ENCODE measurements around the gene MEF2B.
A peak's percentile ranks its signal among the peaks of the same experiment; 100 is the strongest.
"Not testable (repeated sequence)": the region's sequence is repeated elsewhere in the genome, so short reads cannot be mapped to it uniquely, and the experiment has no call there.

MEF2B gene

DNA sequence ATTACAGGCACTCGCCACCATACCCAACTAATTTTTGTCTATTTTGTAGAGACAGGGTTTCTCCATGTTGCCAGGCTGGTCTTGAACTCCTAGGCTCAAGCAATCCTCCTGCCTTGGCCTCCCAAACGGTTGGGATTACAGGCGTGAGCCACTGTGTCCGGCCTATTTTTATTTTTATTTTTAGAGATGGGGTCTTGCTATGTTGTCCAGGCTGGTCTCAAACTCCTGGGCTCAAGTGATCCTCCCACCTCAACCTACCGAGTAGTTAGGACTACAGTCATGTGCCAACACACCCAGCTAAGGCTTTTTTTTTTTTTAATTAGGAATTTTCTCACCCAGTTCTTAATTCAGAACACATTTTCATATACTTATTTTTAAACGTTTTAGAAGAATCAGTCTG lies 34.4 kb downstream of the MEF2B start:
- H3K9me3 ChIP-seq (ENCODE audit: low read length); H3K36me3 ChIP-seq (ENCODE audit: insufficient read depth, low read length); H3K9ac ChIP-seq (ENCODE audit: low read length); H3K27ac ChIP-seq (ENCODE audit: low read depth, low read length); H3K4me3 ChIP-seq (ENCODE audit: low read depth in 1 of 2, low read length in 2 of 2); H3K27me3 ChIP-seq (ENCODE audit: control insufficient read depth in 1 of 2, insufficient read depth in 2 of 2, low read length in 2 of 2): not testable (repeated sequence)
- H3K4me1 ChIP-seq (ENCODE audit: insufficient read depth, low read length): peaks cover 14% of the 10 kb centered on the region

- peaks cover 14% of the 10 kb centered on the region for H3K4me1 ChIP-seq (ENCODE audit: insufficient read depth, low read length)
- no peaks in the 10 kb centered on the region for H3K27me3 ChIP-seq (ENCODE audit: control insufficient read depth in 1 of 2, insufficient read depth in 2 of 2, low read length in 2 of 2)
- no peak overlapping the region for H3K27ac ChIP-seq (ENCODE audit: low read depth, low read length)
- H3K9me3 ChIP-seq (ENCODE audit: low read length): peaks cover 8% of the 10 kb centered on the region
- no peak overlapping the region for H3K9ac ChIP-seq (ENCODE audit: low read length)
- H3K4me3 ChIP-seq (ENCODE audit: low read depth in 1 of 2, low read length in 2 of 2): no peak overlapping the region
- H3K36me3 ChIP-seq (ENCODE audit: insufficient read depth, low read length): peaks cover 7% of the 10 kb centered on the region
Observed at GRCh38 chr19:19134687-19135158, 35.3 kb downstream of the MEF2B start.

DNA sequence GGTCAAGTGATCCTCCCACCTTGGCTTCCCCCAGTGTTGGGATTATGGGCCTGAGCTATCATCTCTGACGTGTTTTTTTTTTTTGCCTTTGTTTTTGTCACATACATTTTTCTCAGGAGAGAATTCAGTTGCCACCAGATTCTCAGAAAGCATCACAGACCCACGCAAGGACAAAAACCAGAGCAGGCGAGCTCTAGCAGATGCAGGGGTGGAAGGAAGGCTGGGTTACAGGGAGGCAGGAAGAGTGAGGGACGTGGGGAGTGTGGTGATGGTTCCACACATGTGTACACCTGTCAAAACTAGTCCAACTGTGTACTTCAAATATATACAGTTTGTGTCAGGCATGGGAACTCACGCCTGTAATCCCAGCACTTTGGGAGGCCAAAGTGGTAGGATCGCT lies 36.1 kb downstream of the MEF2B start:
- Histone ChIP-seq H3K4me1 (ENCODE audit: insufficient read depth, low read length) (peaks cover 14% of the 10 kb centered on the region), H3K9ac (ENCODE audit: low read length) (no peak overlapping the region), H3K9me3 (ENCODE audit: low read length) (peaks cover 8% of the 10 kb centered on the region), H3K36me3 (ENCODE audit: insufficient read depth, low read length) (peaks cover 7% of the 10 kb centered on the region), H3K4me3 (ENCODE audit: low read depth in 1 of 2, low read length in 2 of 2) (no peak overlapping the region), H3K27me3 (ENCODE audit: control insufficient read depth in 1 of 2, insufficient read depth in 2 of 2, low read length in 2 of 2) (no peaks in the 10 kb centered on the region), H3K27ac (ENCODE audit: low read depth, low read length) (no peak overlapping the region)

DNA sequence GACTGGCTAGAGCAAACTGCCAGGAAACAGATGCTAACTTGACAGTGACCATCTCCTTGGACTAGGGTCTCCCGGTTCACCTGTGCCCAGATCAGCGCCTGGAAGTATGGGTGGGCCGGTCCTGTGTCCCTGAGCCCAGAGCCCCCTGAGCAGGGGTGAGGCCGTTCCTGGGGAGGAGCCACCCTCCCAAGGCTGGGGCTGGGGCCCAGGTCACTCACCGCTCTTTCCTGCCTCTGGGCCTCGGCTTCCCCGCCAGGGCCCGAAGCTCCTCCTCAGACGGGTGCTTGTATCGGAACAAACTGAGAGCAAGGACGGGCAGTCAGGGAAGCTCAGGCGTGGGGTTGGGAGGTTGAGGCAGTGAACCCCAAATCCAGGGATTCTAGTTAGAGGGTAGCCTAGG lies 37.2 kb downstream of the MEF2B start:
- H3K9ac ChIP-seq (ENCODE audit: low read length): no peak overlapping the region
- H3K4me1 ChIP-seq (ENCODE audit: insufficient read depth, low read length): peaks cover 14% of the 10 kb centered on the region
- H3K36me3 ChIP-seq (ENCODE audit: insufficient read depth, low read length): peaks cover 7% of the 10 kb centered on the region
- H3K27me3 ChIP-seq (ENCODE audit: control insufficient read depth in 1 of 2, insufficient read depth in 2 of 2, low read length in 2 of 2): no peaks in the 10 kb centered on the region
- no peak overlapping the region for H3K4me3 ChIP-seq (ENCODE audit: low read depth in 1 of 2, low read length in 2 of 2)
- H3K9me3 ChIP-seq (ENCODE audit: low read length): peaks cover 8% of the 10 kb centered on the region
- no peak overlapping the region for H3K27ac ChIP-seq (ENCODE audit: low read depth, low read length)

DNA sequence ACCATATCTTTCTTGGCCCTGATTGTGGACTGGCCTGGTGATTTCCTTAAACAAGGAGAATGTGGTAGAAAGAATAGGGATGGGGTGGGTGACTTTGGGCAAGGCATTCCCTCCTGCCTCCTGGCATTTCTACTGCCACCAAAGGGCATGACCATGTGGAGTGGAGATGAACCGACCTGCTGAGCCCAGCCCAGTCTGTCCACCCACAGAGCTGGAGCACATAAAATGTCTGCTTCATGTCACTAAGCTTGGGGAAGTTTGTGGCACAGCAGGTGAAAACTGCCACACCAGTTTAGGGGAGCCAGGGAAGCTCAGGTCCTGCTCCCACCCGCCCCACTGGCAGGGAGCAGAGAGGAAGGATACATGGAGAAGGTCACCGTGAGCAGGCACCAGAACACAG lies 38.1 kb downstream of the MEF2B start:
- Histone ChIP-seq H3K9ac (ENCODE audit: low read length) (no peak overlapping the region), H3K4me1 (ENCODE audit: insufficient read depth, low read length) (peaks cover 7% of the 10 kb centered on the region), H3K36me3 (ENCODE audit: insufficient read depth, low read length) (peaks cover 7% of the 10 kb centered on the region), H3K27me3 (ENCODE audit: control insufficient read depth in 1 of 2, insufficient read depth in 2 of 2, low read length in 2 of 2) (no peaks in the 10 kb centered on the region), H3K4me3 (ENCODE audit: low read depth in 1 of 2, low read length in 2 of 2) (no peak overlapping the region), H3K27ac (ENCODE audit: low read depth, low read length) (no peak overlapping the region), H3K9me3 (ENCODE audit: low read length) (peaks cover 8% of the 10 kb centered on the region)

- Histone ChIP-seq H3K27ac (ENCODE audit: low read depth, low read length) (no peak overlapping the region), H3K27me3 (ENCODE audit: control insufficient read depth in 1 of 2, insufficient read depth in 2 of 2, low read length in 2 of 2) (no peaks in the 10 kb centered on the region), H3K9me3 (ENCODE audit: low read length) (no peaks in the 10 kb centered on the region), H3K4me1 (ENCODE audit: insufficient read depth, low read length) (no peaks in the 10 kb centered on the region), H3K4me3 (ENCODE audit: low read depth in 1 of 2, low read length in 2 of 2) (no peak overlapping the region), H3K9ac (ENCODE audit: low read length) (no peak overlapping the region), H3K36me3 (ENCODE audit: insufficient read depth, low read length) (no peaks in the 10 kb centered on the region)
Observed at GRCh38 chr19:19126102-19126501, 44.0 kb downstream of the MEF2B start.

- Histone ChIP-seq H3K36me3 (ENCODE audit: insufficient read depth, low read length) (no peaks in the 10 kb centered on the region), H3K4me3 (ENCODE audit: low read depth in 1 of 2, low read length in 2 of 2) (no peak overlapping the region), H3K9me3 (ENCODE audit: low read length) (no peaks in the 10 kb centered on the region), H3K4me1 (ENCODE audit: insufficient read depth, low read length) (peaks cover 4% of the 10 kb centered on the region), H3K9ac (ENCODE audit: low read length) (no peak overlapping the region), H3K27ac (ENCODE audit: low read depth, low read length) (no peak overlapping the region), H3K27me3 (ENCODE audit: control insufficient read depth in 1 of 2, insufficient read depth in 2 of 2, low read length in 2 of 2) (no peaks in the 10 kb centered on the region)
Observed at GRCh38 chr19:19123386-19123785, 46.7 kb downstream of the MEF2B start.

- no peak overlapping the region for H3K9ac ChIP-seq (ENCODE audit: low read length)
- H3K4me3 ChIP-seq (ENCODE audit: low read depth in 1 of 2, low read length in 2 of 2): no peak overlapping the region
- H3K27me3 ChIP-seq (ENCODE audit: control insufficient read depth in 1 of 2, insufficient read depth in 2 of 2, low read length in 2 of 2): no peaks in the 10 kb centered on the region
- no peaks in the 10 kb centered on the region for H3K36me3 ChIP-seq (ENCODE audit: insufficient read depth, low read length)
- peaks cover 4% of the 10 kb centered on the region for H3K4me1 ChIP-seq (ENCODE audit: insufficient read depth, low read length)
- H3K9me3 ChIP-seq (ENCODE audit: low read length): no peaks in the 10 kb centered on the region
- no peak overlapping the region for H3K27ac ChIP-seq (ENCODE audit: low read depth, low read length)
Observed at GRCh38 chr19:19122902-19123301, 47.2 kb downstream of the MEF2B start.

DNA sequence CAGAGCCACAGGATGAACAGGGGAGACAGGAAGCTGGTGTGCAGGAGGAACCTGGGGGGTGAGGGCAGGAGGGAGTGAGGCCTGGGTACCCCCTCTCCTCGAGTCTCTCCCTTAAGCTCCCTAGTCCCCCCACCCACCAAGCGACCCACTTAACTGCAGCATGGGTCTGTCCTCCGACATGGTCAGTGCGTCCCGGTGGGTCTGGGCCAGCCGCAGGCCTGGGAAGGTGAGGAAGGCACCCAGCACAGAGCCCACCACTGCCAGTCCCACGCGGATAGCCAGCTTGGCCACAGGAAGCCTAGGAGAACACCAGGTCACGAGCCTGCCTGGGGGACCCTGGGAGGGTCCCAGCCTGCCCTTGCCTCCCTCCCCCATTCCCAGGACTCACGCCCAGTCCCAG lies 48.7 kb downstream of the MEF2B start:
- H3K4me1 ChIP-seq (ENCODE audit: insufficient read depth, low read length): peaks cover 4% of the 10 kb centered on the region
- no peak overlapping the region for H3K4me3 ChIP-seq (ENCODE audit: low read depth in 1 of 2, low read length in 2 of 2)
- H3K27me3 ChIP-seq (ENCODE audit: control insufficient read depth in 1 of 2, insufficient read depth in 2 of 2, low read length in 2 of 2): no peaks in the 10 kb centered on the region
- H3K9ac ChIP-seq (ENCODE audit: low read length): no peak overlapping the region
- H3K27ac ChIP-seq (ENCODE audit: low read depth, low read length): no peak overlapping the region
- no peaks in the 10 kb centered on the region for H3K36me3 ChIP-seq (ENCODE audit: insufficient read depth, low read length)
- no peaks in the 10 kb centered on the region for H3K9me3 ChIP-seq (ENCODE audit: low read length)

DNA sequence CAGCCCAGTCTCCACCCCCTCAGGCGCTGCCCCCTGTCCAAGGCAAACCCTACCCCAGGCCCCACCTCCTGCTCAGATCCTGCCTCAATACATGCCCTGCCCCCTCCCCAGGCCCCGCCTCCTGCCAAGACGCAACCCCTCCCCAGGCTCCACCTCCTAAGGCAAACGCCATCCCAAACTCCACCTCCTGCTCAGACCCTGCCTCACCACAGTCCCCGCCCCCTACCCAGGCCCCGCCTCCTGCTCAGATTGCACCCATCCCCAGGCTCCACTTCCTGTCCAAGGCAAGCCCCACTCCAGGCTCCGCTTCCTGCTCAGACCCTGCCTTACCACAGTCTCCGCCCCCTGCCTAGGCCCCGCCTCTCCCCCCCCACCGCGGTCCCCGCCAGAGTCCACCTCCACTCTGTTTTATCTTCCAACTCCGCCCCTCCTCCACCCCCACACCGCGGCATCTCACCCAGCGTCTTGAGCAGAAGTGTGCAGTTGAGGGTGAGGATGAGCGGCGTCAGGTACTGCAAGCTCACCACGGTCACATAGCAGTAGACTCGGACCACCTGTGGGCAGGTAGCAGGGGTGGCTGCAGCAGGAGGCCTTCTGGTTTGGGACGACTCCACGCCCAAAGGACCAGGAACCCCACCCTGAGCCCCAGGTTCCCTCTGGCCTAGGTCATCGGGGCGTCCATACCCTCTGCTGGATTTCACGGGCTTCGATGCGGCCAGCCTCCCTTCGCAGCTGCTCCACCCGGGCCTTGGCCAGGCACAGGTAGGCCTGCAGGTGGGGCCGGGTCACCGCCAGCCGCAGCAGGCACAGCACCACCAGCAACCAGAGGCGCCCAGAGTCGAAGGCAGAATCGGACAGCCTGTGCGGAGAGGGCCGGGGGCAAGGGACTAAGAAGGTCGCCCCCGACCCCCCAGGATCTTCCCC lies 49.5 kb downstream of the MEF2B start:
- Histone ChIP-seq H3K36me3 (ENCODE audit: insufficient read depth, low read length) (no peaks in the 10 kb centered on the region), H3K27me3 (ENCODE audit: control insufficient read depth in 1 of 2, insufficient read depth in 2 of 2, low read length in 2 of 2) (no peaks in the 10 kb centered on the region), H3K4me3 (ENCODE audit: low read depth in 1 of 2, low read length in 2 of 2) (peak overlapping the region; percentile 14 to 18), H3K4me1 (ENCODE audit: insufficient read depth, low read length) (peaks cover 4% of the 10 kb centered on the region), H3K9ac (ENCODE audit: low read length) (no peak overlapping the region), H3K9me3 (ENCODE audit: low read length) (no peaks in the 10 kb centered on the region), H3K27ac (ENCODE audit: low read depth, low read length) (peak overlapping the region; percentile 41)

DNA sequence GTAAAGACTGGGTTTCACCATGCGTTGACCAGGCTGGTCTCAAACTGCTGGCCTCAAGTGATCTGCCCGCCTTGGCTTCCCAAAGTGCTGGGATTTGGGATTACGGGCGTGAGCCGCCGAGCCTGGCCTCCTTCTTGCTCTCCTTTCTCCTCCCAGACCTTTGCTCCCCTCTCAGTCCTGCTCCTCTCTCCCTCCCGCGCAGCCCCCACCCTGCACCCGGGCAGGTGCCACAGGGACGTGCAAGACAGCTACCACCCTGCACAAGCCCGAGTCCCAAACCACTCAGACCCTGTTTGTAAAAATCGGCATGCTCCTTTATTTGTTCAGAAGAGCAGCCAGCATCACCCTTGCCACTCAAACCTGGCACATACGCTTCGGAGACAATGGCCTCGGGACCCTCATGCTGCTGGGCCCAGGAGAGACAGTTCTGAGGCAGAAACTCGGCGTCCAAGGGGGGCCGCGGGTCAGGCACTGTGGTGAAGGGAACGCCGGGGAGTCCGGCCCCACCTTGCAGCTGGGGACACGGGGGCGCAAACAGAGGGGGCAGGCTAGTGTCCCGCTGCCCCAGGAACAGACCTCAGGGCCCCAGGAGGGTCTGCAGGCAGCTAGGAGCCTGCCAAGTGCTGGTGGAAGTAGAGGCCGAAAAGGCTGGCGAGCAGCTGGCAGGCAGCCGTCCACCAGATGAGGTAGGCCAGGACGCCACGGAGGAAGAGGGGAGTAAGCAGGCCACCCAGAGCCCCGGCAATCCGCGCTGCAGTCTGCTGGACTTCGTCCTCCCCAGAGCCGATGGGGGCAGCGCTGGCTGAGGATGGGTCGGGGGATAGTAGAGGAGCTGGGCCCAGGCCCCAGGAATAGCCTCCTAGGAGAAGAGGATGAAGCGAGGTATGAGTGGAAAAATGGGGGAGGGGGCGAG lies 50.5 kb downstream of the MEF2B start:
- no peak overlapping the region for H3K9ac ChIP-seq (ENCODE audit: low read length)

More for the DNA sequence above, 50.5 kb downstream of the MEF2B start:
- H3K9me3 ChIP-seq (ENCODE audit: low read length): no peaks in the 10 kb centered on the region
- H3K27ac ChIP-seq (ENCODE audit: low read depth, low read length): peak overlapping the region; percentile 41
- H3K4me3 ChIP-seq (ENCODE audit: low read depth in 1 of 2, low read length in 2 of 2): peak overlapping the region; percentile 14 to 18
- no peaks in the 10 kb centered on the region for H3K27me3 ChIP-seq (ENCODE audit: control insufficient read depth in 1 of 2, insufficient read depth in 2 of 2, low read length in 2 of 2)
- H3K4me1 ChIP-seq (ENCODE audit: insufficient read depth, low read length): peaks cover 4% of the 10 kb centered on the region
- no peaks in the 10 kb centered on the region for H3K36me3 ChIP-seq (ENCODE audit: insufficient read depth, low read length)

All from muscle layer of colon (tissue), 2 donors.